Stimulated activated naive CD4-positive, alpha-beta T cell treated with Interleukin-2 at 50 U/mL for 16 hours (primary cell): ENCODE measurements around the gene NDE1.
"Not testable (repeated sequence)": the region's sequence is repeated elsewhere in the genome, so short reads cannot be mapped to it uniquely, and the experiment has no call there.

ENCODE experiments used
- DNase-seq: peaks from one replicate; lab custom pipeline; 2025; lab: John Stamatoyannopoulos, UW

The NDE1 gene

GRCh38 chr16:15621456-15621855 lies 28.6 kb upstream of the NDE1 start:
- no peak for DNase-seq

- DNase-seq: no peak
Measured at GRCh38 chr16:15621889-15622288, 28.2 kb upstream of the NDE1 start.

GRCh38 chr16:15631730-15632409 lies 18.2 kb upstream of the NDE1 start:
- no peak for DNase-seq

GRCh38 chr16:15635926-15636325 lies 14.1 kb upstream of the NDE1 start:
- DNase-seq: no peak

GRCh38 chr16:15636392-15636873 lies 13.6 kb upstream of the NDE1 start:
- no peak for DNase-seq

- DNase-seq: no peak
Measured at GRCh38 chr16:15639061-15639568, 10.9 kb upstream of the NDE1 start.

GRCh38 chr16:15640966-15641365 lies 9.1 kb upstream of the NDE1 start:
- DNase-seq: no peak

- no peak for DNase-seq
Measured at GRCh38 chr16:15641753-15642556, 8.1 kb upstream of the NDE1 start.

GRCh38 chr16:15642557-15643047 lies 7.4 kb upstream of the NDE1 start:
- peak; percentile 74 for DNase-seq

- DNase-seq: peak; percentile 99
Measured at GRCh38 chr16:15643048-15643945, 6.7 kb upstream of the NDE1 start, which contains the start of gene MARF1. Gene MARF1, minus strand, starts transcription at chr16:15643154. Its CDS starts 3,921 bp downstream, at chr16:15639233.

GRCh38 chr16:15643946-15644250 lies 6.1 kb upstream of the NDE1 start:
- DNase-seq: no peak

GRCh38 chr16:15644267-15644961 lies 5.6 kb upstream of the NDE1 start:
- no peak for DNase-seq

- peak; percentile 8 for DNase-seq
Measured at GRCh38 chr16:15644962-15645465, 5.0 kb upstream of the NDE1 start.

- DNase-seq: not testable (repeated sequence)
Measured at GRCh38 chr16:15646557-15647293, 3.3 kb upstream of the NDE1 start.

GRCh38 chr16:15647294-15648014 lies 2.6 kb upstream of the NDE1 start:
- no peak for DNase-seq

- DNase-seq: no peak
Measured at GRCh38 chr16:15648135-15648730, 1.8 kb upstream of the NDE1 start.

GRCh38 chr16:15649311-15649710 lies 734 bp upstream of the NDE1 start:
- DNase-seq: not testable (repeated sequence)

GRCh38 chr16:15649727-15650018 lies 372 bp upstream of the NDE1 start:
- DNase-seq: no peak

GRCh38 chr16:15650698-15651171 lies 690 bp downstream of the NDE1 start:
- peak; percentile 31 for DNase-seq
